ENCODE measurements around the gene KEL.

Gene KEL

DNA sequence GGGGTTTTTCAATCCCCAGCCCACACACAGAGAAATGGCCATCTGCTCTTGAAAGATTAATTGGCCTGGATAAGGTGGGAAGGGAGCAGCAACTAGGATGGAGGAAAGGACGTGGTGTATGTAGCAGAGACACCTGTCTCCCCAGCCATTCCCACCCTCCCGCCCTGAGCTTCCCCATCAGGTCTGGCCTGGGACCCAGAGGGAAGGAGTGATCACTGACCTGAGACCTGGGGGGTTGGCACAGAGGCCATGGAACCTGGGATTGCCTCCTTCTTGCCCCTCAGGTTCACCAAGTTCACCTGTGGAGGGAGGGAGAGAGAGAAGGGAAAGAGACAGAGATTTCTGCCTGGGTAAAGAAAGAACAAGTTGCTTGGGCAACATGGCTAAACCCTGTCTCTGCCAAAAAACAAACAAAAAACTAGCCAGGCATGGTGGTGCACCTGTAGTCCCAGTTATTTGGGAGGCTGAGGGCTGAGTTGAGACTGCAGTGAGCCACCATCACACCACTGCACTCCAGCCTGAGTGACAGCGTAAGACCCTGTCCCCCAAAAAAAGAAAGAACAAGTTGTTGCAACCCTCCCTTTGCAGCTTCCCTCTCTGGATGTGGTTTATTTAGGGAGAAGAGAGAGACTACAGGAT is 65.3 kb downstream of the KEL start:
- DNase-seq: no peak

DNA sequence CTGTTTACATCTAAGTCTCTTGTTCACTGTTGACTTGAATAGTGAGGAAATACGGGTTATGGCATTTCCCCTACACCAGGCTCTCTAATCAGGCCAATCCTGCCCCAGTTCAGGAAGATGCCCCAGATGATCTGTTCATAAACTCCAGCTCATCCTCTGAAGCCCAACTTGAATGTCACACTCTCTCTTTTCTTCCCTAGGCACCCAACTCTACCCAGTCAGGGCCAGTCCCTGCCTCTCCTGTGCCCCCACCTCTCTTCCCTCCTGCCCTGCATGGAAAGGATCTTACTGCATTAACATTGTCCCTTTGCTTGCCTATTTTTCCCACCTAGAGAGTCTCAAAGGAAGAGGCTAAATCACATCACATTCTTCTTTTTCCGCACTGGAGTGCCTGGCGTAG is 66.0 kb downstream of the KEL start:
- DNase-seq: no peak

DNA sequence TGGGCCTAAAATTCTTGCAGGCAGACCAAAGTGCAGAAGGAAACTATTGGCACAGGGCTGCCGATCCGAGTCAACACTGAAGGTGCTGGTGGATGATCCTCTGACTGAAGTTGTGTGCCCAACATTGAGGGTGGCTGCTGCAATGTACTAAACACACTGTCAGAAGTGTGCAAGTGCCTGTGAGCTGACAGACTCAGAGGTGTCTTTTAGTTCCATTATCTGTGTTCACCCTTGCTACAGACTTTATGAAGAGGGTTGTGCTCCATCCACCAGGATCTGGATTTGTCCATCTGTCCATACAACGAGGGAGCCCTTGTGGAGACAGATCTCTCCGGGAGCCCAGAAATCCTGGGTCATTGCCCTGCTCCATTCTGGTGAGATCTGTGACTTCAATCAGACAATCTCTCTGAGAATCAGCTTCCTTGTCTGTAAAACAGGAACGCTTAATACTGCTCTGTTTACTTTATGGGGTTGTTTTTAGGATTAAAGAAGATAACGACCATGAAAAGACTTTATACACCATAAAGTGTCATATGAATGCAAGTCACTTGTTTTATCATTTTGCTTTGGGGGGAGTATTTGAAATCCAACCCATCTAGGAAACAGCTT is 67.1 kb downstream of the KEL start:
- no peak for DNase-seq

DNA sequence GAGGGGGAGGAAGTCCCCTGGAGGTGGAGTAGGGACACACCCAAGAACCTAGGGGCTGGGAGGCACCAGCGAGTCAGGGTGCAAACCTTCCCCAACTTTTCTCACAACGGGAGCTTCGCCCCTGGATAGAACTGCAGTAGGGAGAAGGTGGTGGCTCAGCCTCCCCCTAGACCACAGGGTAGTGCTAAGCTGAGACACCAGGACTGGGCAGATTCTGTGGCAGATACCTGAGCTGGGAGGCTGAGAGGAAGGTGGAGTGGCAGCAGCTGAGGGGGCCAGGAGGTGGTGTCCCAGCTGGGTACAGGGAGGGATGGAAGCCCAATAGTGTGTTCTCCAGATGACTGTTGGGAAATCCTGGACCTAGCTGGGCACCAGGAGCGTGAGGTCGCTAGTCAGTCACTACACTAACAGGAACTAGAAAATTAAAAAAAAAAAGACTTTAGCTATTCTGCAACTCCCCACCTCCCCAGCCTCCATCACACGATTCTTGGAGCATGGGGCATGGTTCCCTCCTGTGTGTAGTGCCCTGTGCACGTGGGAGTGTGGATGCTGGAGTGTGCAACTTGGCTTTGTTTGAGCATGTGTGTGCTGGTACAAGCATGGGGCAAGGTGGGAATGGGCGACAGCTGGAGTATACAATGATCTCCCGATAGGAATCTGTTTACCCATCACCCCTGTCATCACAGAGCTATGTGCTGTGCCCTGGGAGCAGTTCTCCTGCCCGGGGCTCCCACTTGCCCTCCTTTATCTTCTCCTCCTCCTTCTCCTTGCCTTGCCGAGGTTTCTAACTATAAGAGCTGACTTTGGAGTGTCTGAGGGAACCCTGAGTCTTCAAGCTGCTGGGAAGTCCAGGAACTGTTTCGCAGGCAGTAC is 67.8 kb downstream of the KEL start:
- no peak for DNase-seq

DNA sequence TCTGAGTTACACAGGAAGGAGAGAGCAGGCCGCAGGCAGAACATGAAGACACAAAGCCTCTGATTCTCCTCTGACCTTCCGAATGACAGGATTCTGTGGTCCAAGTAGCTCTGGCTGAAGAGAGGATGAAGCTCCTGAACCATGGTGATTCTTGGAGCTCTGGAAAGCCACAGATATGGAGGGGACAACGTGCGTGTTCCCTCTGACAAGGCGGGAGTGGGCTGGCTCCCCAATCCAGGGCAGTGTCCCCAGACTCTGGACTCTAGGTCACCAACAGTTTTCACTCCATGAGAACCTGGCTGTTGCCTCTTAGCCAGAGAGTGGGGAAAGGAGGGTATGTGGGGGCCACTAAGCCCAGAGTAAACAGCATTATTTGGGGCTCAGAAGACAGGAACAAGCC is 69.2 kb downstream of the KEL start:
- DNase-seq: no peak

DNA sequence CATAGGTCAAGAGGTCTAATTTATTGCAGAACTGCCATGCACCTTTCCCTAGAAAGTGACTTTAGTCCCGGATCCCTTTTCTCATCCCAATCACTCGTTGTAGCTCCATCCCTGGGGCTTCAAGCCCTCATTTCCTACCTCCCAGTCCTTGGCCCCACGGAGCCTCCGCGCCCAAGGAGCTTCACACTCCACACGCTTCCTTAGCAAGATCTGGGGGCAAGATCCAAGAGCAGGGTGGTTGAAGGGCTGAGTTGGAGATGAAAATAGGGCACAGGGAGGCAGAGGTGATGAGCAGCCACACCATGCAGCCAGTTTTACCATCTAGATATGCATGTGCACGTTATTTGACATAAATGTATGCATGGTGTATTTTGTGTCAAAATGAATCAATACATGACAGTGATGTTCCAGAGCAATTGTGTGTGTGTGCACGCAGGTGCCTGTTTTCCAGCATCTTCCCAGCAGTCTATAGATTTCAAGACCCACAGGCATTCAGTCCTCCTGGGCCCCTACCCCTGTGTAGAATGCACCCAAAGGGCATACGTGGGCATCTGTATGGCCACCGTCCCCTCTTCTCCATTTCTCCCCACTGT is 70.6 kb downstream of the KEL start:
- no peak for DNase-seq

Data from NCI-H1930 (cell line).